ENCODE data around the gene SLC22A15. TPM values are rescaled to one million over a fixed set of nuclear protein-coding genes. Genes with fewer than 3 reads are reported as not detected.
A peak's percentile ranks its signal among the peaks of the same experiment; 100 is the strongest.

Gene SLC22A15
- total RNA-seq, 4 donors from 2014 or later: 0.53 to 6.6 (median 2.1) TPM

DNA sequence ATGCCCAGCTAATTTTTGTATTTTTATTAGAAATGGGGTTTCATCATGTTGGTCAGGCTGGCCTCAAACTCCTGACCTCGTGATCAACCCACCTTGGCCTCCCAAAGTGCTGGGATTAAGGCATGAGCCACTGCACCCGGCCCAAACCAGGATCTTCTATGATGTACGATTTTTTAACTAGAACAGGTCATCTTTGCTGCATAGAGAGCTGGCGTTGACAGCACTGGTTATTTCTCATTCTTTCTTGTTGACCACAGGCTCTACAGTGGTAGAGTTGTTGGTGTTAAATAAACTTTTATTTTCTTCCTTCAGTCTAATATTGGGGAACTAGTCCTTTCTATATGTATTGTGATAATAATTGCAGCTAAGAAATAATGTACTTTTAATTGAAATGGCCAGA, 131.1 kb downstream of the SLC22A15 start:
- no peak for DNase-seq
- TF ChIP-seq POLR2A (IDR thresholded peaks at IDR 0.05): no peak
- no peak for TF ChIP-seq CTCF (IDR thresholded peaks at IDR 0.05)

DNA sequence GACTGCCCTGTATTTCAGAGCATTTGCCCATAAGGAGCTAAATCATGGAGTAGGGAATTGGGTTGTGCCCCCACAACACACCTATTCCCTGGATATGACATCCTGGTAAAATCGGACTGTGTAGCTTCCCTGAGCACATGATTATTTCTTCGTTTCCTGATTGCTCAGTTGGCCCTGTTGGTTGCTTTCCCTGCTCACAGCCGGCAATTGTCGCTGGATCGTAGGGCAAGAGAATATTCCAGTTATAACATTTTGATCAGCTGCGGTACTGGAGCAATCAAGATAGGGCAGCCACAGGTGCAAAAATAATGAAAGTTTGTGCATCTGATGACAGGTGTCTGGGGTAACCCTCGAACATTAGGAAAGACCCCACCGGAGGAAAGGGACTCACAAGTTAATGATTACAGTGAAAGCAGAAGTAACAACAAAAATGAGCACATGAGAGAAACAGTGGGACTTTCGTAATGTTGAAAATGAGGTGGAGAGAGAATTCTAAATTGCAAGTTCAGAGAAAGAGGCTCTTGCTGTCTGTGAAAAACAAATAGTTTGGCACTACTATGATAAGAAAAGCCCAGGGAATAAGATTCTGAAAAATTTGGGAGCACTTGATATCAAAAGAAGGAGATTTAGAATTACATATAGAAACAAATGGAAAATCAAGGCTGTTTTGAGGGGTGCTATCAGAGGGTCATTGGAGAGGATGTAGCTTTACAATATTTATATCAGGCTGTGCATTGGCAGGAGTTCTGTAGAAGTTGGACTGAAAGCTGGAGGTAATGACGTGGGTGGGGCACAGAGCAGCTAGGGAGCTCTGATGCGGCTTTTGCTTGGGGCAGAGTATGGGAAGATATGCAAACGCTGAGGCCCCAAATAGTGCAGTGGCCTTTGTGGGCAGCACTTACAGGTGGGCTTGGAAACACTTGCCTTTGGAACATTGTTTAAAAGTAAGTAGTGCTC, 134.5 kb downstream of the SLC22A15 start, which contains the start of gene MAB21L3:
Gene MAB21L3 (plus strand): TSS at position 833 of the 957 bp plus-strand sequence. CDS start 1,217 bp downstream, outside the sequence.
- Histone ChIP-seq H3K4me1 (peaks cover 0 to 24% (median 3%) of the 10 kb centered on the region in 4 donors), H3K36me3 (no peaks in the 10 kb centered on the region), H3K4me3 (no peak within 1 kb of the TSS), H3K27me3 (no peaks in the 10 kb centered on the region), H3K9me3 (no peaks in the 10 kb centered on the region), H3K27ac (peak within 1 kb of the TSS in 3 of 4 donors; percentile 53 to 81 (median 78))
- no peak for TF ChIP-seq POLR2A (IDR thresholded peaks at IDR 0.05)
- DNase-seq: peak in 2 of 3 donors; percentile 53 to 54

More for the DNA sequence above, 131.1 kb downstream of the SLC22A15 start:
- Histone ChIP-seq H3K27me3 (no peaks in the 10 kb centered on the region), H3K27ac (no peak overlapping the region), H3K4me1 (peaks cover 0 to 20% (median 3%) of the 10 kb centered on the region in 4 donors), H3K9me3 (no peaks in the 10 kb centered on the region), H3K4me3 (no peak overlapping the region), H3K36me3 (no peaks in the 10 kb centered on the region)

- H3K4me3 ChIP-seq: no peak overlapping the region
- peak in 2 of 3 donors; percentile 48 to 62 for DNase-seq
- peaks cover 0 to 24% (median 3%) of the 10 kb centered on the region in 4 donors for H3K4me1 ChIP-seq
- TF ChIP-seq CTCF (IDR thresholded peaks at IDR 0.05) (no peak), POLR2A (IDR thresholded peaks at IDR 0.05) (no peak)
- H3K36me3 ChIP-seq: no peaks in the 10 kb centered on the region
- H3K27ac ChIP-seq: peak overlapping the region in 3 of 4 donors; percentile 53 to 81 (median 78)
- H3K9me3 ChIP-seq: no peaks in the 10 kb centered on the region
- no peaks in the 10 kb centered on the region for H3K27me3 ChIP-seq
These were observed 135.3 kb downstream of the SLC22A15 start for GRCh38 chr1:116111524-116112021.

DNA sequence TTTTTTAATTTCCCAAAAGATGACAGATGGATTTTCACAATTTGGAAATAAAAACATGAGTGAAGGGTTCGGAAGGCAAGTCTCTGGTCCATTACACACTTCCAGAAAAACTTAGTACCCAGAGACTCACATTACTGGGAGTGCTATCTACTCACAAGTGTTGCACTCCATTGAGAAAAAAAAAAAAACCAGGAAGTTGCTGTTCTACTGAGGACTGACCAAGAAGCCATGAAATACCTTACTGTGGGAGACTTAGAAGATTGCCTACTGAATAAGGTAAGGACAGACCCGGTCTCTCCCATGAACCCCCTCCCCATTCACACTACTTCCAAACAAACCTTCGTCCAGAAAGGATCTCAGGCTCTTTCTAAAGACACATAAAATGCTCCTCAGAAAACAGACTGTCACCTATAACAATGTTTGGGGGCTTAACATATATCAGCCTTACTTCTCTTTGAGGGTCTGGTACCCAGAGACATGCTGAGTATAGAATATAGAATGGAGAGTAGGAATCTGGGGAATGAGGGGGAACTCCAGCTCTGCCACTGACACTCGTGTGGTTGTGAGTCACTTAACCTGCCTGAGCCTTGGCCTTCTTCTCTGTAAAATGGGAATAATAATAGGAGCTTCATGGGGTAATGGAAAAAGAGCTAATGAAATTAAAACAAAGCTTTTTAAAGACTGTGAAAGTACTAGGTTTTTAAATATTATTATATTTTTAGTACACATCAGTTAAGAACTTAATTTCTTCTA, 136.3 kb downstream of the SLC22A15 start:
- no peaks in the 10 kb centered on the region for H3K9me3 ChIP-seq
- TF ChIP-seq CTCF (IDR thresholded peaks at IDR 0.05) (no peak), POLR2A (IDR thresholded peaks at IDR 0.05) (no peak)
- DNase-seq: no peak
- H3K4me3 ChIP-seq: no peak overlapping the region
- H3K27ac ChIP-seq: peak overlapping the region in 2 of 4 donors; percentile 78 to 81
- peaks cover 0 to 24% (median 3%) of the 10 kb centered on the region in 4 donors for H3K4me1 ChIP-seq
- no peaks in the 10 kb centered on the region for H3K27me3 ChIP-seq
- no peaks in the 10 kb centered on the region for H3K36me3 ChIP-seq

GRCh38 chr1:116113615-116114014, 137.3 kb downstream of the SLC22A15 start:
- Histone ChIP-seq H3K9me3 (no peaks in the 10 kb centered on the region), H3K36me3 (no peaks in the 10 kb centered on the region), H3K27ac (no peak overlapping the region), H3K4me1 (peaks cover 0 to 24% (median 3%) of the 10 kb centered on the region in 4 donors), H3K4me3 (no peak overlapping the region), H3K27me3 (no peaks in the 10 kb centered on the region)
- DNase-seq: no peak
- TF ChIP-seq POLR2A (IDR thresholded peaks at IDR 0.05): no peak
- TF ChIP-seq CTCF (IDR thresholded peaks at IDR 0.05): no peak

All from Peyer's patch (tissue), 4 donors.